ENCODE results near the gene RBP2.

The RBP2 gene

DNA sequence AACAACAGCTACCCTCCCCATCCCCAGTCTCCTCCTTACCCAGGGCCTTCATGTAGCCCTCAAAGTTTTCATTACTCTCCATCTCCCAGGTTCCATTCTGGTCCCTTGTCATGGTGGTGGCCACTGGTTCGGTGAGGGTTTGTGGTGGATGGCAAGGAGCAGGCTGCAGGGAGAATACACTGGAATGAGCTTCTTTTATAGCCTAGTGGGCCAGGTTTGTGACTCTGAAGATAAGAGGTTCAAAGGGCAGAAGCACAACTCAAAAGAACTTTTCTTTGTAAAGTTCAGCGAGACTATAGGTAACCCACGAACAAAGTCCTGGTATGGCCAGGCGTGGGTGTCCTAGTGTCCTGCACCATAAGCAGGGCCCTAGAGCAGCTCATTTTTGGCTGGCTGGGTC lies at the start of gene RBP2:
TSS of gene RBP2 (minus strand) at position 169 of the 400 bp plus-strand sequence. CDS start at position 112, 57 bp downstream.
- no peak for DNase-seq (ENCODE audit: low spot score)

DNA sequence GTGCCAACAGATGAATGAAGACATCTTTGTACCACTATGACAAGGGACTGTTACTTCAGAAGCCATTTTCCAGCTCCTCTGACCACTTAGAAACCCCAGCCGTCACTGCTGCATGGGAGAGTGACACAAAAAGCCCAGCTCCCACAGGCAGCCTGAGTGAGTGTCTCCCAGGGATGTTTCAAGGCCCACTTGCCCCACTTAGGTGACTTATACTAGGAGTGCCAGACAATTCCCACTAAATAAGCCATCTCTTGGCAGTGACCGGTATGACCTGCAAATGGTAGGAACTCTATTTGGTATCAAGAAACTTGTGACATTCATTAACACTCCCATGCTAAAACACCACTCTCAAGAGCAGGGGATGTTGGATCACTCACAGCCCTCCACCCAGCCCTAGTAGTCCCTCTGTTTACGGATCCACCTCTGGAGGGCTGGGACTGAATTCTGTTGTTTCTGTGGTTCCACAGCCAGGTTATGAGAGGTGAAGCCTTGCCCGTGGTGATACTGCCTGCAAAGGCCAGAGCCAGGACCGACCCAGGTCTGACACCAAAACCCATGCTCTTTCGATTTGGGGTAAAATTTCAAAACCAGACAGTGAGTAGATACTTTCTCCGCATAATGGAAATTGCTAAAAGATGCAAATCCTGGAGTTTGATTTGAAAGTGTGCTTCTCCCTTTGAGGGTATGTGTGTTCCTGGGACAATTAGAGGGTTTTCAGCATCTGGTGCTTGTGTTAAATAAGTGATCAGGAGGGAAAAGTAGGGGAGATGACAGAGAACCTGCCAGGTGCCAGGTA lies 48.7 kb upstream of the RBP2 start:
- no peak for DNase-seq (ENCODE audit: low spot score)

DNA sequence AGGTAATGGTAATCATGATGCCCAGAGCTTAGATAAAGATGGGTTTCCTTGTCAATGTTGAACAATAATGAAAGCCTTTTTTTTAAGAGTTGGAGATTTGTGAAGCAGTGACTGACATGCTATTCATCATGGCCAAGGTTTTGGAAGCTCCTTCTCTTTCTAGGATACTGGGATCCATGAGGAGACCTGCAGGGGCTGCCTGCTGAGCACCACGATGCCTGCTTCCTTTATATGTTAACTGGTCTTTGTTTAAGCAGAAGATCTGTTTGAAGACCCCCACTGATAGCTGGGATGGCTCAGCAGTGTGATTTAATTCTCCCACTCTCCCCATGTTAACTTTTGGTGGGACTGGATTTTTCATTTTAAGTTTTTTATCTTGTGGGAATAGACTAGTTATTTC lies 47.4 kb upstream of the RBP2 start:
- no peak for DNase-seq (ENCODE audit: low spot score)

DNA sequence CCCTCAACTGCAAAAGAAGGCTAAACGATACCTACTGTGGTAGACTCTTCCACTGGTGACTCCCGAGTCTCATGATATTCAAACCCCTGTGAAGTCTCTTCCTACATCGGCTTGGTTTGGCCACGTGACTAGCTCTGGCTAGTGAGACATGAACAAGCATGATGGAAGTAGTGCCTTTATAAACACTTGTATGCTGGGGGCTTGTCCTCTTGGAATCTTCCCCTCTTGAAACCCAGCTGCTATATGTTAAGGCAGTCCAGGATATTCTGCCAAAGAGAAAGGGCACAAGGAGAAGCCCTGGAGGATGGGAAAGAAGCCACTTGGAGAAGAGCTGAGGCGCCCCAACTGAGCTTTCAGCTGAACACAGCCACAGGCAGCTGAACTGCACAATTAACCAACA lies 46.9 kb upstream of the RBP2 start:
- no peak for DNase-seq (ENCODE audit: low spot score)

DNA sequence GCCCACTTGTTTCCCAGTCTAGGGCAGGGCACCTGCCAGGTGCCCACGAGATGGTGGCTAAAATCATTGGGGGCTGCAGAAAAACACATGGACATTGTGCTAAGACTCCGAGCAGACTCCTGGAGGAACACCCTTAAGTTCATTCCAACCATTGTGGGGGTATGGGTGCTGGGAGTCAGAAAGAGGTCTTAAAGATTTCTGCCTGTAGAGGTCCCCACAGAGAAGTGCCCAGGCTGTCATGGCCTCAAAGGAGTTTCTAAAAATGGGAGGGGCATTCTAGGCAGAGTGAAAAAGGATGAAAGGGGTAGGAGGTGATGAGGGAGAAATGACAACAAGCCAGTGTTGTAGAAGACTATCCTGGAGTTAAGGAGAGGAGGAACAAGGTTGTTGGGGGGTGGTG lies 46.1 kb upstream of the RBP2 start:
- DNase-seq (ENCODE audit: low spot score), result no peak

DNA sequence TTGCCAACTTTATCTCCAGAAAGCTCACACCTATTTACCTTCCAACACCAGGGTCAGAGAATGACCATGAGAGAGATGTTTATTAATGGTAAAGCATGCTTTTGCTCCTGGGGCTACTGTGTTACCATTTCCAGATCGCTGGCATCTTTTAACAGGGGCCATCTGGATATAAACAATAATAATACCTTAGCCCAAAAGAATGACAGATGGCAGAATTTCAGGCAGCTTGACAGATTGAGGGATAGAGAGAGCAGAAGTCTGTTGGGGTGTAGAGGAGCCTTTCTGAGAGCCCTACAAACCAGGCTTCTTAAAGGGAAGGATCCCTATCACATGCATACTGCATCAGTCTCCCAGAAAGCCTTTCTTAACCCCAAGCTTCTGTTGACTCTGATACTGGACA lies 45.5 kb upstream of the RBP2 start:
- no peak for DNase-seq (ENCODE audit: low spot score)

DNA sequence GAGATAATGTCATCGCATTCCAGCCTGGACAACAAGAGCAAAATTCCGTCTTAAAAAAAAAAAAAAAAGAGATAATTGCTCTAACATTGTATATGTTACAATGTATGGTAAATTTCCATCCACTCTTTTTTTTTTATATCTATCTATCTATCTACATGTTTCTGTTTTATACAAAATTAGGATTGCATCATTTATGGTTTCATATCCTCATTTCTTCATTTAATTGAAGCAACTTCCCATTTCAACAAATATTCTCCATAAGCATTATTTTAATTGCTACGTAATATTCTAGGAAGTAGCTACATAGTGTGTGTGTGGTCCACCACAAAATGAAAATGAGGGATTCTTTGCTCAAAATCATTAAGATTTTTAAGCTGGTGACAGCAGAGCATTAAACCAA lies 44.8 kb upstream of the RBP2 start:
- DNase-seq (ENCODE audit: low spot score), result no peak

DNA sequence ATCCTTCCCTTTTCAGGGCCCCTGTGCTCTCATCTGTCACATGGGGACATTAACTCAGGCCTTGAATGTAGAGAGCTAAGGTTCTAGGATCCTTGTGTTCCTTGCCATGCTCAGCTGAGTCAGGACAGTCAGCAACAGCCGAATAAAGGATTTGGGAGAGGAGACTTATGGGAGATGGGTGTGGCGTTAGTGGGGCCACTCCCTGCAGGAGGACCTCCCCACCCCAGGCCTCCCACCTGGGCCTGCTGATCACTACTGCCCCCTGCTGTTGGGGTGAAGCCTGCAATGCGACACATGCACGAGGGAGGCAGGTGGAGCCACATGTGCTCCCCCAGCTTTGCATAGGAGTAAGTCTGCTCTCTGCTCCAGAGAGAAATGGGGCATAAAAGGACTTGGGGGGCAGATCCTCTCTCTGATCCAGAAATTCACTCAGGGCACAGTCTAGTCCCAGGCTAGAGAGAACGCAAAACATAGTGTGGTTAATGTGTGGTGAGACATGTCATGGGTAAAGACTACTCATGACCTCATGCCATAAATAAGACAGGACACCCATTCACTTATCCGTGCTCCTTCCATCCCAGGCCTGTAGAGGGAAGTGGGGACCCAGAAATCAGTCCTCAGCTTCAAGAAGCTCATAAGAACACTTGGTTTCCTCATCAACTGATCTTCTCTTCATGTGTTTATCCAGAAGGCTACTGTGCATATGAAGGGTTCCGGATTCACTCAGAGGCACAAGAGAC lies 43.9 kb upstream of the RBP2 start:
- peak; percentile 14 for DNase-seq (ENCODE audit: low spot score)

DNA sequence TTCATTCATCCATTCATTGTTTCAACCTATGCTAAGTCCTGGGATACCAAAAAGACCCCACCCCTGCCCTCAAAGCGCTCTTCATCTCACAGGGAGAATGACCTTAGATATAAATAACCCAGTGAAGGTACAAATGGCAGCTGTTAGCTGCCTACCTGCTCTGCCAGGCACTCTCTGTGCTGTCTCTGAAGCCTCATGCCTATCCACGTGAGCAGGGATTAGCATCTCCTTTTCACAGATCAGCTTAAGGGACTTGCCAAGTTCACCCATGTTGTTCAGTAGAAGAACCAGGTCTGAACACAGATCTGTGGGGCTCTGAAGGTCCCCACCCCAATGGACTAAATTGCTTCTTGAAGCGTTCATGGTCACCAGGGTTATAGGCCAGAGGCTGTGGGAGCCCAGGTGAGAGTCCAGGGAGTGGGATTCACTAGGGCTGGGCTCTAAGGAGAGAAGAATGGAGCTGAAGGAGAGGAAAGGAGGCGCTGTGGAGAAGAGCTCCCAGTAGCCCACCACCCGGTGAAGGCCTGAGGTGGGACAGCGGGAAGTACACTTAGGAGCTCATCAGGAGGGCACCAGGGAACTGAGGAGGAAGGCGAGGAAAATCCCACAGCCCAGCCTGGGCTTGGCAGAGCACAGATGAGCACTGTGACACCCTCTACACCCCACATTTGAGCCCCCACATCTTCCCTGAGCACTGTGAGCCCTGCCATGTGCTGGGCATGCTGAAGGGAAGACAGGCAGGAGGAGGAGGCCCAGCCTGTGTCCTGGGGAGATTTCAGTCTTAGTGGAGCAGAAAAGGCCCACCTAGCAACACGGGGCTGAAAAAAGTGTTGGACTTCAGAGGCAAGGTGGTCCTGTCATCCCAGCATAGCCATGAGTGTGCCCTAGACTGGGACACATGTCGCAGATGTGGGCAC lies 42.9 kb upstream of the RBP2 start:
- no peak for DNase-seq (ENCODE audit: low spot score)

DNA sequence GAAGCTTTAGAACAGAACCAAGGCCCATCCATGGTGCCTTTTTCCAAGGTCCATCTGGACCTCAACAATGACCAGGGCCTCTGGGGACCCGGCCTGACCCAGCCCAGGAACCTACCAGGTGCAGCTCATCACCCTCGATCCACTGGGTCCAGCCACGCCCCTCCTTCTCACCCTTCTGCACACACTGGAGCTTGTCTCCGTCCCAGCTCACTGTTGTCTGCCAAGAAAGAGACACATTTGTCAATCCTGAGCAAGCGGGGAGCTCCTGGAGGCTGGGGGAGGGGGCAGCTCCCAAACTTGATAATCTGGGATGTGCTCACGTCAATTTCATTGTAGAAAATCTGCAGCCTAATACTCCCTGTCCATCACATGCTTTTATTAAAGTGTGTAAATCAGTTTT lies 42.0 kb upstream of the RBP2 start:
- no peak for DNase-seq (ENCODE audit: low spot score)

DNA sequence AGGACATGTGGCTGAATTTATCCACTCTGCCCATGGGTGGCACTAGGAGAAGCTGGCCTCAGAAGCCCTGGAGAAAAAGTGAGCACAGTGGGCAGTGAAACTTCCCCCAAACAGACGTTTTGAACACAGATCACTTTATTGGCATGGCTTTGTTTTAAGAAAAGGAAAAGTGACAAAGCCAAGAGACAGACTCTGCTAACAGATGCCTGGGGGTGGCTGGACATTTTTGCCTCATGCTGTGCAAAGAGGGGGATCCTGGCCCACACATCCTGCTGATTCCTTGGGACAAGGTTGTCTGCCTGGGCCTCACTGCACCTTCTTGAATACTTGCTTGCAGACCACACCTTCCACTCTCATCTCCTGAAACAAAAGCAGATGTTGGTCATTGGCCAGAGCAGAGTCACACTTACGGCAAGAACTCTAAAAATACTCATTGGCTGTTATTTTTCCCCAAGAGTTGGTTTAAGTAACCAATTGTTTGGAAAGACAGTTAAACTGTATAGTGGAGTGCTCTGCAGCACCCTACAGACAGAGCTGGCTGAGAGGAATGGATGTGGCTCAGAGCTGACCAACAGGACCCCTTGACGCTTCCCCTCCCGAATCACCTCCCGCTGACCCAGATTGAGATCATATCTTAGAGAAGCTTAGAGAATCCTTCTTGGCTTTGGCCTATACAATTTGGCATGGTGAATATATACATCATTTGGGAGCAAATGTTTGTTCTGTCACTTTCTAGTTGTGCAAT lies 41.2 kb upstream of the RBP2 start:
- DNase-seq (ENCODE audit: low spot score), result no peak

DNA sequence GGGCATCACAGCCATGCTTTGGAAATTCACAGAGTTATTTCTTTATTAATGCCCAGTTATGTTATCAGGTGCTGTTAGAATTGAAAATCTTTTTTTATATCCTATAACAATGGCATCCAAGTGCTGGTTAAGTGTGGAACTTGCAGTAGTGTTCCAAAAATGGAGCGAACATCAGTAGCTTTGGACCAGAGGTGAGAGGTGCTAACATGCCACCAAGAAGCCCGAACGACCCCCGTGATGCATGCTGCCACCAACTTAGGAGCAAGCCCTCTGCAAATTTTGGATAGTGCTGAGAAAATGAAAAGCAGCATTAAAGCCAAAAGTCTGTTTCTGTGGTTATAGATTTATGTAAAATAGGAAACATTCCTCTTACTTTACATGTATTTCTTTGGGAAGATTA lies 38.4 kb upstream of the RBP2 start:
- DNase-seq (ENCODE audit: low spot score), result no peak

DNA sequence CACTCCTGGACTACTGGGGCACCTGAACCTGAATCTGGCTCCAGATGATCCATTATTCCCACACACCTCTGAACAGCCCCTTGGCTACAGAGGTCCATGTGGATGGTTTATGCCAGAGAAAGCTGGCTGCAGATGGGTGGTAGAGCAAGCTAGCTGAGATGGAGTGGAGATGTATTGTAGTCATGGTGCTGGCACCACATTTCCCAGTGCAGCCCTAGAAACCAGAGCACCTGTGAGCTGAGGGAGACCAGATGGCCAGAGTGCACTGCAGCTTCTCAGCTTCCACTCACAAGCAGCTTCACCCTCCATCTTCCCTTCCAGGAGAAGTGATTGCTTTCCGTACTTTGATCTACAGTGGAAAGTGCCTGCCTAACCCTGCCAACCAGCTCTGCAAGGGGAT lies 33.3 kb upstream of the RBP2 start:
- no peak for DNase-seq (ENCODE audit: low spot score)

DNA sequence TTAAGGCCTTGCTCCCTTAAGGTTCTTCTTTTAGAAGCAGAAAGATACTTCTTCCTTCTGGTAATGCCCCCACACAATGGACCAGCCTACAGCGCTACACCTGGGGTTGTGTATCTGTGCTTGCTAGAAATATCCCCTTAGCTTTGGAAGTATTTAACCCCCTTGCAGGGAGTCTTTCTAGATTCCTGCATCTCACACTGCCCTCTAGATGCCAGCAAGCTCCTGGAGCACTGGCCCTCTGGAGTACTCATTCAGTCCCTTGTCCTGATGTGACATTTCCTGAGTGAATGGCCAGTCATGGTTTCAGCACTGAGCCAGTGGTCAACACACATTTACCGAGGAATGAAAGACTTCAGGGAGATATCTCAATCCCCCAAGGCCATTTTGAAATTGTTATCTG lies 30.4 kb upstream of the RBP2 start:
- peak; percentile 2 for DNase-seq (ENCODE audit: low spot score)

DNA sequence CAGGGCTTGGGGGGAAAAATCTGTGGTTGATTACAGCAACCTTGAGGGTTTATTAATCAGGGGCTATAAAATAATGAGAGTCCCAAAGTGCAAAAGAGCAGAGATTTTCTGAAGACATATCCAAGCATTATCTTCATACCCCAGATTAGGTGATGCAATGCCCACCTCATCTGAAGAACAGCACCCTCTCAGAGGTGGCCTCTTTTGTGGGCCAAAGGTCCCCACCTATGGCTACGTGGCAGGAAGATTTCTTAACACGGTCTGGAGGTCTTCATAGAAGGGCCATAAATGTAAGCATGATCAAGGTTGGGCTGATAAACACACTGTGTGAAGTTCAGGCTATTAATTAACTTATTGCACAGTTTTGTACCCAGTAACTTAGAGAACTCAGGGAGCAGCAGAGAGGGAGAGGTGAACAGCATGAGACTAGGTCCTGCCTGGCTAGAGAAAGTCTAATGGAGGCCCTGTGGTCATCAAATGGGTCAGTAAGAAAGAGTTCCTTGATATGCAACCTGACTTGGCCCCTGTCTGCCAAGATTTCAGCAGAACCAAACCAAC lies 29.6 kb upstream of the RBP2 start:
- DNase-seq (ENCODE audit: low spot score), result no peak

DNA sequence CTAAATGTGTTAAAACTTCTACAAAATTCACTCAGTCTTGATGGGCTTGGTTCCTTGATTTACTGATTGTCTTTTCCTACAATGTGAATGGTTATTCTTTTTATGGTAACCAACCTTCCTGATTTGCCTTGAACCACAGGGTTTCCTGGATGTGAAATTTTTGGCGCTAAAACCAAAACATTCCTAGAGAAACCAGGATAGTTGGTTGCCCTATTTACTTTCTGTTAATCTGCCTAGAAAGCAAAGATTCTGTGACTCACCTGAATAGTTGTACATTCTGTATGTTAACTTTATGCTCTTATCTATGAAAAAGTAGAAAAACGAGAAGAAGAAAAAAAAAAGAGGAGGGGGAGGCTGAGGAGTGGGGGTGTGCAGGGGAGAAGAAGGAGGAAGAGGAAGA lies 23.2 kb upstream of the RBP2 start:
- no peak for DNase-seq (ENCODE audit: low spot score)

DNA sequence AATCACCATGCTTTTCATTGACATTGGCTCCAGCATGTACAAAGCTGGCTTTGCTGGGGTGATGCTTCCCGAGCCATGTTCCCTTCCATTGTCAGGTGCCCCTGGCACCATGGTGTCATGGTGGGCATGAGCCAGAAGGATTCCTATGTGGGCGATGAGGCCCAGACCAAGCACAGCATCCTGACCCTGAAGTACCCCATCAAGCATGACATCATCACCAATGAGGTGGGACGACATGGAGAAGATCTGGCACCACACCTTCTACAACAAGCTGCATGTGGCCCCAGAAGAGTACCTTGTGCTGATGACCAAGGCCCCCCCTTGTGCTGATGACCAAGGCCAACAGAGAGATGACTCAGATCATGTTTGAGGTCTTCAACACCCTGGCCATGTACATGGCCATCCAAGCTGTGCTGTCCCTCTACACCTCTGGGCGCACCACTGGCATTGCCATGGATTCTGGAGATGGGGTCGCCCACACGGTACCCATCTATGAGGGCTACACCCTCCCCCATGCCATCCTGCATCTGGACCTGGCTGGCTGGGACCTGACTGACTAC lies 17.6 kb upstream of the RBP2 start:
- DNase-seq (ENCODE audit: low spot score), result no peak

DNA sequence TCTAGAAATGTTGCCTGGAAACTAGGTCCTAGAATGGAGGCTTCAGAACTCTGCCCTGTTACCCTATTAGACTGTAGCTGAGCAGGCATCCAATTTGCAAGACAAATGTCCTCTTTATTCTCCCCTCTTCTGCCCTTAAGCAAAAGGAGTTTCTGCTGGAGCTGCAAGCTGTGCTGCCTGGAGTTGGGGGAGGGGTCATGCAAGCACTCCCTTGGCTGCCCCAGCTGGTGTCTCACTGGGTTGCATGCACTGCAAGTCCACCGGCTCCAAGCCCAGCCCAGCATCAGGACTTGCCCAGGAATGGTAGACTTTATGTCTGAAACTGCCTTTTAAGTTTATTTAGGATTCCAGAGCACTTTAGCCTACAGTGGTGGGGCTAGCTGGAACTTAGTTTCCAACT lies 15.7 kb upstream of the RBP2 start:
- DNase-seq (ENCODE audit: low spot score), result no peak

DNA sequence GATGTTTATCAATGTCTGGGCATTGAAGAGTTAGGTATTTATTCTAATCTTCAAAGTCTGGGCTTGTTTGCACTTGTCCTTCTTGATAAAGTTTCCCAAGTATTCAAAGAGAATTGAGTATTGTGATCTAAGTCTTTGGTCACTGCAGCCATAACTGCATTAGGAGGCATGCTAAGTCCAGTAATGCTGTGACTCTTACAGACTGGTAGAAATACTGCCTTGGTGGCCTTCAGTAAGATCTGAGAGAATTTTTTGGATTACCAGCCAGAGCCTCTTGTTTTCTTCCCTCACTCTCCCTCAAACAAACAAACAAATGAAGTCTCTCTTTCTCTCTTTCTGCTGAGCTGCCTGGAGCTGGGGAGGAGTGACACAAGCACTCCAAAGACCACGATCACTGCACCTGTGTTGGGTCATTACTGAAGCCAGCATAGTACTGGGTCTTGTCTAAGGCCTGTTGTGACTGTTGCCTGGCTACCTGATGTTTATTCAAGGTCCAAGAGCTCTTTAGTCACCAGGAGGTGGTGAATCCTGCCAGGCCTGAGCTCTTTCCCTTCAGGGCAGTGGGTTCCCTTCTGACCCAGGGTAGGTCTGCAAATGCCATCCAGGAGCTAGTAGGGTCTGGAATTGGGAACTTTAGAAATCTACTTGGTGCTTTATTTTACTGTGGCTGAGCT lies 14.8 kb upstream of the RBP2 start:
- no peak for DNase-seq (ENCODE audit: low spot score)

DNA sequence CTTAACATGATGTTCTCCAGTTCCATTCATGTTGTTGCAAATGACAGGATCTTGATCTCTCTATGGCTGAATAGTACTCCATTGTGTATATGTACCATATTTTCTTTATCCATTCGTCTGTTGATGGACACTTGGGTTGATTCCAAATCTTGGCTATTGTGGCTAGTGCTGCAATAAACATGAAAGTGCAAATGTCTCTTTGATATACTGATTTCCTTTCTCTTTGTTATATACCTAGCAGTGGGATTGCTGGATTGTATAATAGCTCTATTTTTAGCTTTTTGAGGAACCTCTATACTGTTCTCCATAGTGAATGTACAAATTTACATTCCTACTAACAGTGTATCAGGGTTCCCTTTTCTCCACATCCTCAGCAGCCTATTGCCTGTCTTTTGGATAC lies 5.9 kb upstream of the RBP2 start:
- no peak for DNase-seq (ENCODE audit: low spot score)

DNA sequence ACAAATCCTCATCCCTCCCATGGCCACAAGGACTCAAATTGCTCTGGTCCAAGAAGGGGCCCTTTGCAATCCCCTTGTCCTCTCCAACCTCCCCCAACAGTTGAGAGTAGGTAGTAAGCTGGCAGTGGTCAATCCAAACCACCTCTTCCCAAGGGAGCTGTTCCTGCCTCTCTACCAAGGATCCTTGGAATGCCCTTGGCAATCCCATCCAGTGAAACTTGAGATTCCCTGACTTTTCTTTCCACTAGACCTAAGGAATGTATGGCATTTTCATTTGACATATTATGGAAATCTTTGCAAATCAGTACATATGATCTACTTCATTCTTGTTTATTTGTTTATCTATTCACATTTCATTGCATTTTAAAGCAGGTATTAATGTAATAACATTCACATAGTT lies 4.8 kb upstream of the RBP2 start:
- no peak for DNase-seq (ENCODE audit: low spot score)
